ENCODE measurements around the gene IGSF3.

IGSF3 gene

GRCh38 chr1:116686175-116686574 lies 18.6 kb upstream of the IGSF3 start:
- no peak for DNase-seq

- DNase-seq = no peak
These were observed 17.0 kb upstream of the IGSF3 start for GRCh38 chr1:116684575-116684974.

GRCh38 chr1:116682641-116683221 lies 15.2 kb upstream of the IGSF3 start:
- no peak for DNase-seq

GRCh38 chr1:116681343-116681899 lies 13.9 kb upstream of the IGSF3 start:
- DNase-seq = no peak

- no peak for DNase-seq
These were observed 13.2 kb upstream of the IGSF3 start for GRCh38 chr1:116680752-116681151.

GRCh38 chr1:116679828-116680628 lies 12.5 kb upstream of the IGSF3 start:
- no peak for DNase-seq

GRCh38 chr1:116679091-116679827 lies 11.7 kb upstream of the IGSF3 start:
- DNase-seq = no peak

GRCh38 chr1:116678732-116679090 lies 11.2 kb upstream of the IGSF3 start:
- DNase-seq = no peak

- DNase-seq = no peak
These were observed 10.0 kb upstream of the IGSF3 start for GRCh38 chr1:116677474-116678062.

- DNase-seq = no peak
These were observed 8.8 kb upstream of the IGSF3 start for GRCh38 chr1:116676291-116676690.

- no peak for DNase-seq
These were observed 7.2 kb upstream of the IGSF3 start for GRCh38 chr1:116674751-116675150.

GRCh38 chr1:116674011-116674531 lies 6.5 kb upstream of the IGSF3 start:
- DNase-seq = no peak

- DNase-seq = no peak
These were observed 4.4 kb upstream of the IGSF3 start for GRCh38 chr1:116671912-116672311.

- no peak for DNase-seq
These were observed 3.7 kb upstream of the IGSF3 start for GRCh38 chr1:116671072-116671760.

GRCh38 chr1:116668277-116668676 lies 744 bp upstream of the IGSF3 start:
- DNase-seq = no peak

- peak in 1 of 2 donors; percentile 2 for DNase-seq
These were observed 407 bp downstream of the IGSF3 start for GRCh38 chr1:116667078-116667574.

- peak in 1 of 2 donors; percentile 3 for DNase-seq
These were observed 1.1 kb downstream of the IGSF3 start for GRCh38 chr1:116666187-116667077.

GRCh38 chr1:116664978-116665371 lies 2.6 kb downstream of the IGSF3 start:
- DNase-seq = no peak

- no peak for DNase-seq
These were observed 3.1 kb downstream of the IGSF3 start for GRCh38 chr1:116664366-116664977.

GRCh38 chr1:116663821-116664220 lies 3.7 kb downstream of the IGSF3 start:
- DNase-seq = no peak

- DNase-seq = no peak
These were observed 5.9 kb downstream of the IGSF3 start for GRCh38 chr1:116661633-116662032.
